T-helper 2 cell (primary cell): ENCODE measurements around the gene KIF13A.
"Not testable (repeated sequence)": the region's sequence is repeated elsewhere in the genome, so short reads cannot be mapped to it uniquely, and the experiment has no call there.

ENCODE experiments used
- DNase-seq, 5 experiments: peaks; one replicate each; pipeline versions ENCODE4 v3.0.0 to v3.0.0-alpha.2; 2012 to 2022

KIF13A gene

DNA sequence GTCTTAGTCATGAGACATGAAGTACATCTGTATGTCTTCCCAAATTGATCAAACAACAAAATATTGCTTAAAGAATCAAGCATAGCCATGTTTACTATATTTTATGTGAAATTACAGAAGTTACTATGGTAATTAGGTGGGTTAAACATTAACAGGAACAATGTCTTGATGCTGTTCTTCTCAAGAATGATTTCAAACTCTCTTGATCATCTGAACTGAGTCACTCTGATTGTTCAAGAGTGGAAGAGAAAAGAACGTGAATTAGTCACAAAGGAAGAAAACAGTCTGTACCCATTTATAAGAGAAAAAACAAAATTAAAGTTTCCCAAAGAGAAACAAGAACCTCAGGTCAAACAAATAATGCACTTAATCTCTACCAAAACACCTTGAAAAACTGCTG is 218.6 kb downstream of the KIF13A start:
- no peak for DNase-seq

DNA sequence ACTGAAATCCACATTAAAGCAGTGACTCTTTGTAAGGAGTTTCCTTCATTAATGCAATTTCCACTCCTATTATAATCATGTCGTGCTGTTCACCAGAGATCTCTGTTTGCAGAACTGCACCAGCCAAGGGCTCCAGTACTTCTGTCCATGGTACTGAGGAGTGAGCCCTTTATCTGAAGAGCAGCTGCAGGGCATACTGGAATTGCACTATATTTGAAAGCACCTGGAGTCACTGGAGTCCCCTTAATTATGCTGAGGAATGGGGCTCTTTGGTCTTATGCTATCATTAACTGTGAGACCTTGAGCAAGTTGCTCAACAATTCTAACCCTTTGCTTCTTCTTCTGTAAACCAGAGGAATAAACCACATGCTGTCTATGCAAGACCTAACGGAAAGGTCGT is 219.0 kb downstream of the KIF13A start:
- DNase-seq = peak in 1 of 5 experiments; percentile 9

DNA sequence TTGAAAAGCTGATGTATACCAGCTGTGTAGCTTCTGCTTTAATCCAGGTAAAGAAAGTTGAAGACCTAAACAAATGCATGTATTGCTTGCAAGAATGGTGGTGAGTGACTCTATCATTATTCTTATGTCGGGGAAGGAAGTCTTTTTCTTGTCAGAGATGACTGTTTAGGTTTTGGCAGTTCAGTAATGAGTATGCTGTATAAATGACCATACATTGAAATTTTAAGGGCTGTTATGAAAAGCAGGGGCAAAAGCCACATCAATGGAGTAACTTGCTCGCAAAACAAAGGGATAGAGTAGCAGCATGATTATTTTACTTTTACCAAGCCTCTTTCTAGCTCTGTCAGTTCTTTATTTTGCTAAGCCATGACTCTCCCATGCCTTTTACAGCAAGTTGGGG is 224.8 kb downstream of the KIF13A start:
- DNase-seq = peak in 1 of 5 experiments; percentile 36

DNA sequence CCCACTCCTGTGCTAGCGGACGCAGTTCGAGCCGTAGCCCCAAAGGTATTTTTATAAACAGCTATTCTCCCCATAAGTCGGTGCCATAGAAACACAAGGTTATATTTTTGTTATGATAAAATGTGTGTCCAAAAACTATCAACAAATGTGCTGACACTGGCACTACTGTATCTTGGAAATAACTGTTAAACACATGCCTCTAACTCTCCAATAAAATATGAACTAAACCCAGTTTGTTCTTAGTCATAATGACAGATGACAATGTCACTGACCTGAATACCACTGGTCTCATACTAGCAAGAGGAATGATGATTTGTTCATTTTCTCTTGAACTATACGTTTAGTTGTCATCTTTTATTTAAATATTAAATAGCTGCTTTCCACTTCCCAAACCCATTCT is 229.3 kb downstream of the KIF13A start:
- DNase-seq = no peak

DNA sequence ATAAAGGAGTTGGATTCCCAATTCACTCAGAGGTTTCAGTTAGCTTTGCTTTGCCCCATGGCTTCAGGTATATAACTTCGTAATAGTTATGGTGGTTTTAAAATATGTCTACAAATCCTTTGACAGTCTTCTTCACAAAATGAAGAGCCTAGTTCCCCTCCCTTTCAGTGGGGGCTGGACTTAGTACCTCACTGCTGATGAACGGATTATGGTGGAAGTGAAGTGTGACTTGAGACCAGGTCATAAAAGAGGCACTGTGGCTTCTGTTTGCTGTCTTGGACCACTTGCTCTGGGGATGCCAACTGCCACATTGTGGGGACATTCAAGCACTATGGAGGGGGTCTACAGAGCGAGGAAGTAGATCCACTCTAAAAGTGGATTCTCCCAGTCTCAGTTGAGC is 233.2 kb downstream of the KIF13A start:
- DNase-seq = no peak

DNA sequence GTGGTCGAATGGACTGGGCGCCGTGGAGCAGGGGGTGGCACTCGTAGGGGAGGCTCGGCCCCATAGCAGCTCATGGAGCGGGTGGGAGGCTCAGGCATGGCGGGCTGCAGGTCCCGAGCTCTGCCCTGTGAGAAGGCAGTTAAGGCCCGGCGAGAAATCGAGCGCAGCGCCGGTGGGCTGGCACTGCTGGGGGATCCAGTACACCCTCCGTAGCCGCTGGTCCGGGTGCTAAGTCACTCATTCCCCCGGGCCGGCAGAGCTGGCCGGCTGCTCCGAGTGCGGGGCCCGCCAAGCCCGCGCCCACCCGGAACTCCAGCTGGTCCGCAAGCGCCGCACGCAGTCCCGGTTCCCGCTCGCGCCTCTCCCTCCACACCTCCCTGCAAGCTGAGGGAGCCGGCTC is 242.1 kb downstream of the KIF13A start:
- not testable (repeated sequence) for DNase-seq

DNA sequence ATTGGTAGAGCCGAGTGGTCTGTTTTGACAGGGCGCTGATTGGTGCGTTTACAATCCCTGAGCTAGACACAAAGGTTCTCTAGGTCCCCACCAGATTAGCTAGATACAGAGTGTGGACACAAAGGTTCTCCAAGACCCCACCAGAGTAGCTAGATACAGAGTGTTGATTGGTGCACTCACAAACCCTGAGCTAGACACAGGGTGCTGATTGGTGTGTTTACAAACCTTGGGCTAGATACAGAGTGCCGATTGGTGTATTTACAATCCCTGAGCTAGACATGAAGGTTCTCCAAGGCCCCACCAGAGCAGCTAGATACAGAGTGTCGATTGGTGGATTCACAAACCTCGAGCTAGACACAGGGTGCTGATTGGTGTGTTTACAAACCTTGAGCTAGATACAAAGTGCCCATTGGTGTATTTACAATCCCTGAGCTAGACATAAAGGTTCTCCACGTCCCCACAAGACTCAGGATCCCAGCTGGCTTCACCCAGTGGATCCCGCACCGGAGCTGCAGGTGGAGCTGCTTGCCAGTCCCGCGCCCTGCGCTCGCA is 242.6 kb downstream of the KIF13A start:
- not testable (repeated sequence) for DNase-seq

DNA sequence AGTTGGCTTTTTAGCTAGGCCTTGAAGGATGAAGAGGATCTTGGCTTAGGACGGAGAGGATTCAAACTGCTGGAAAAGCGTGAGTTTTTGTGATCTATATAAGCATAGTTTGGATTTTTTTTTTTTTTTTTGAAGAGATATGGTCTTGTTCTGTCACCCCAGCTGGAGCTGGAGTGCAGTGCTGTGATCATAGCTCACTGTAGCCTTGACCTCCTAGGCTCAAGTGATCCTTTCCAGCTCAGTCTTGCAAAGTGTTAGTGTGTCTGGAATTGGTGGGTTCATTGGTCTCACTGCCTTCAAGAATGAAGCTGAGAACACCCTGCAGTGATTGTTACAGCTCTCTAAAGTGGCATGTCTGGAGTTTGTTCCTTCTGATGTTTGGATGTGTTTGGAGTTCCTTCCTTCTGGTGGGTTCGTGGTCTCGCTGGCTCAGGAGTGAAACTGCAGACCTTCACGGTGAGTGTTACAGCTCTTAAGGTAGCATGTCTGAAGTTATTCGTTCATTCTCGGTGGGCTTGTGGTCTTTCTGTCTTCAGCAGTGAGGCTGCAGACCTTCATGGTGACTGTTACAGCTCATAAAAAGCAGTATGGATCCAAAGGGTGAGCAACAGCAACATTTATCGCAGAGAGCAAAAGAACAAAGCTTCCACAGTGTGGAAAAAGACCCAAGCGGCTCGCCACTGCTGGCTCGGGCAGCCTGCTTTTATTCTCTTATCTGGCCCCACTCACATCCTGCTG is 243.2 kb downstream of the KIF13A start:
- DNase-seq = no peak

DNA sequence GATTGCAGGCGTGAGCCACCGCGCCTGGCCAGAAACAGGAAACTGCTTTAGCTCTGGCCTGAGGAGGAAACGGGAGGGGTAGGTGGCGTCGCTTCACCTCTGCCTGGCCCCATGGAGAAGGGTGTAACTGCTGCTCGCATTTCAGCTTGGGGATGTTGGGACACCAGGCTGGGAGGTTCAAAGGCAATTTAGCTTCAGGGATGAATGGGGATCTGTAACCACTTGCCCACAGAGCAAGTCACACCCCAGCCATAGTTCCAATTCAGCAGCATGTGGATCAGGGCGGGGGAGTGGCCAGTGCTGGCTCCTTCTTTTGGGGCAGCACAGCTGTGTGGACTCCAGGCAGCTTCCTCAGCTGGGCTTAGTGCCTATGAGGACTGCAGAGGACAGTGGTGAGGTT is 245.9 kb downstream of the KIF13A start:
- DNase-seq = no peak

DNA sequence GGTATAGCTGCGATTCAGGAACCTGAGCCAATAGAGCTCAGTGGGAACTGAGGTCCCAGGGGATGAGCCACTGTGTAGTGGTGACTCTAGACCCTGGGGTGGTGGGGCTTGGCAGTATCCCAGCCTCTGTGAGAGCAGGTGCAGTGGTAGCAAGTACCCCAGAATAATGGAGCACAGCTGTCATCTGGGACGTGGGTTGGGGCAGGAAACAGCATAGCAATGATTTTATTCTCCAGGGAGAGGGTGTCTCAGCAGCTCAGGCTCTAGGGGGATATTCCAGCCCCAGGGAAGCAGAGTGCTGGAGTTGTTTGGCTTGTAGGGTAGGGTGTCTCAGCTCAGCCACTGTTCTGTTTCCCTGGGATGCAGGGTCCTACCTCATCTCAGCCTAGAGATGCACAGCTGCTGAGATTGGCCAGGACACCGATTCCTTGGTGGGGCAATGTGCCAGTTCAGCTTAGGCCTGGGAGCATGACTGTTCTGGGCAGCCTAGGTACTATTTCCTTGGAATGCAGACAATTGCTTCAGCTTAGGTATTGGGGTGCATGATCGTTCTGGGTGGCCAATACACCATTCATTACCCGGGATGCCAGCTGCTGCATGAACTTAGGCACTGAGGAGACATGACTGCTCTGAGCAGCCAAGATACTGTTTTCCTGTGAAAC is 246.7 kb downstream of the KIF13A start:
- DNase-seq = no peak

DNA sequence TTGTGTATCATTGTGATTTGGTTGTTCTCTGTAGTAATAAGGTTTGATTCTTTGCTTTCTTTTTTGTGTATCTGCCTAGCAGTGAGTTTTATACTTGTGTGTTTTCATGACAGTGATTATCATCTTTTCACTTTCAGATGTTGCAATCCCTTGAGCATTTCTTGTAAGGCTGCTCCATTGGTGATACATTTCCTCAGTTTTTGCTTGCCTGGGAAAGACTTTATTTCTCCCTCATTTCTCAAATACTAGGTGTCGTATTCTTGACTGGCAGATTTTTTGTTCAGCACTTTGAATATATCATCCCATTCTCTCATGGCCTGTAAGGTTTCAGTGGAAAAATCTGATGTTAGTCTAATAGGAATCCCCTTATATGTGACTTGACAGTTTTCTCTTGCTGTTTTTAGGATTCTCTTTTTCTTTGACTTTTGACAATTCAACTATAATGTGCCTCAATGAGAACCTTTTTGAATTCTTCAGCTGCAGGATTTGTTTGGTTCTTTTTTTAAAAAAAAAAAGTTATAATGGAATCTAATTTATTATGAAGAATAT is 249.7 kb downstream of the KIF13A start:
- DNase-seq = no peak

DNA sequence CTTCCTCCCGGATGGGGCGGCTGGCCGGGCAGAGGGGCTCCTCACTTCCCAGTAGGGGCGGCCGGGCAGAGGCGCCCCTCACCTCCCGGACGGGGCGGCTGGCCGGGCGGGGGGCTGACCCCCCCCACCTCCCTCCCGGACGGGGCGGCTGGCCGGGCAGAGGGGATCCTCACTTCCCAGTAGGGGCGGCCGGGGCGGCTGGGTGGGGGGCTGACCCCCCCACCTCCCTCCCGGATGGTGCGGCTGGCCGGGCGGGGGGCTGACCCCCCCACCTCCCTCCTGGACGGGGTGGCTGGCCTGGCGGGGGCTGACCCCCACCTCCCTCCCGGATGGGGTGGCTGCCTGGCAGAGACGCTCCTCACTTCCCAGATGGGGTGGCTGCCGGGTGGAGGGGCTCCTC is 252.1 kb downstream of the KIF13A start:
- DNase-seq = not testable (repeated sequence)

DNA sequence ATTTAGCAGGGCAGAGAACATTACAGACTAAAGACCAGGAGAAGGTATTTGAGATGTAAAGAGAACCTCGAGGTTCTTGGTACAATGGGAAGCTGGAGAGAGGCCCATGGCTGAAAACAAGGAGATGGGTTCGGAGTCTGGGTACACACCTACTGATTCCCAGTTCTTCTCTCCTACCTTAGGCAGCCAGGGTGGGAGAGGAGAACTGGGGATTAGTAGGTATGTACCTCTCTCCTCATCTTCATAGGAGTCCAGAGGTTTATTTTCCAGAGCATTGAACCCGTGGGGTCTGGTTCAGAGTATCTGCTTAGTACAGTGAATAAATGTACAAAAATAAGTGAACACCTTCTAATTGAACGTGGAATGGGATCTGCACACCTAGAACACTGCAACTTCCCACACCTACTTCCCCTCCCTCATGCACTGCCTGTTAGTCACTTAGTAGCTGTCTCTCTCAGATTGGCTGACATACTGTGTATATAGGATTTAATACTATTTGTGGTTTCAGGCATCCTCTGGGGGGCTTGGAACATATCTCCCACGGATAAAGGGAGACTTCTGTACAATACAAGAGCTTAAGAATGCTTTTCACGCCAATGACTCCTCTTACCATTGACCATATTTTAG is 257.2 kb downstream of the KIF13A start:
- DNase-seq = no peak

DNA sequence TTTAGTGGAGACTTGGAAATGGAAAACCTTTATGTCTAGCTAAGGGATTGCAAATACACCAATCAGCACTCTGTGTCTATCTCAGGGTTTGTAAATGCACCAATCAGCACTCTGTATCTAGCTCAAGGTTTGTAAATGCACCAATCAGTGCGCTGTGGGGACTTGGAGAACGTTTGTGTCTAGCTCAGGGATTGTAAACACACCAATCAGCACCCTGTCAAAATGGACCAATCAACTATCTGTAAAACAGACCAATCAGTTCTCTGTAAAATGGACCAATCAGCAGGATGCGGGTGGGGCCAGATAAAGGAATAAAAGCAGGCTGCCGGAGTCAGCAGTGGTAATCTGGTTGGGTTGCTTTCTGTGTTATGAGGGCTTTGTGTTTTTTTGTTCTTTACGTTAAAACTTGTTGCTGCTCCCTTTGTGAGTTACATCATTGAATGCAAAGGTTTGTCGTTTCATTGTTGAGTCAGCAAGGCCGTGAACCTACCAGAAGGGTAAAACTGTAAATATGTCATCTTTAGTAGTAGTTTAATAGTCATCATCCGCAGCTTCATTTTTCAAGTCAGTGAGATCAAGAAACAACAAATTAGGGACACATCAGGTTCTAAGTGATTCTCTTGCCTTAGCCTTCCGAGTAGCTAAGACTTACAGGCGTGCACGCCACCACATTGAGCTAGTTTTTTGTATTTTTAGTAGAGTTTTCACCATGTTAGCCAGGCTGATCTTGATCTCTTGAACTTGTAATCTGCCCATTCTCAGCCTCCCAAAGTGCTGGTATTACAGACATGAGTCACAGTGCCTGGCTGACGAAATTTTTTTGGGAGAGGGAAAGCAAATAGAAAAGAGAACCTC is 258.0 kb downstream of the KIF13A start:
- no peak for DNase-seq

DNA sequence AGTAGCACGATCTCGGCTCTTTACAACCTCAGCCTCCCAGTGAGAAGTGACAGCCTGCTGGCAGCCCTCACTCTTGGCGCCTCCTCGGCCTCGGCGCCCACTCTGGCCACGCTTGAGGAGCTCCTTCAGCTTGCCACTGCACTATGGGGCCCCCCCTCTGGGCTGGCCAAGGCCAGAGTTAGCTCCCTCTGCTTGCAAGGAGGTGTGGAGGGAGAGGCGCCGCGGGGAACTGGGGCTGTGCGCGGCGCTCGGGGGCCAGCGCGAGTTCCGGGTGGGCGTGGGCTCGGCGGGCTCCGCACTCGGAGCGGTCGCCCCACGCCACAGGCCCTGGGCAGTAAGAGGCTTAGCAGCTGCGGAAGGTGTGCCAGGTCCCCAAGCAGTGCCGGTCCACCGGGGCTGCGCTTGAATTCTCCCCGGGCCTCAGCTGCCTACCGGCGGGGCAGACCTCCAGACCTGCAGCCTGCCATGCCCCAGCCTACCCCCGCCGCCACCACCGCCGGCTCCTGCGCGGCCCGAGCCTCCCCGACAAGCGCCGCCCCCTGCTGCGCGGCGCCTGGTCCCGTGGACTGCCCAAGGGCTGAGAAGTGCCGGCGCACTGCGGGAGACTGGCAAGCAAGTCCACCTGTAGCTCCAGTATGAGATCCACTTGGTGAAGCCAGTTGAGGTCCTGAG is 258.7 kb downstream of the KIF13A start:
- no peak for DNase-seq

DNA sequence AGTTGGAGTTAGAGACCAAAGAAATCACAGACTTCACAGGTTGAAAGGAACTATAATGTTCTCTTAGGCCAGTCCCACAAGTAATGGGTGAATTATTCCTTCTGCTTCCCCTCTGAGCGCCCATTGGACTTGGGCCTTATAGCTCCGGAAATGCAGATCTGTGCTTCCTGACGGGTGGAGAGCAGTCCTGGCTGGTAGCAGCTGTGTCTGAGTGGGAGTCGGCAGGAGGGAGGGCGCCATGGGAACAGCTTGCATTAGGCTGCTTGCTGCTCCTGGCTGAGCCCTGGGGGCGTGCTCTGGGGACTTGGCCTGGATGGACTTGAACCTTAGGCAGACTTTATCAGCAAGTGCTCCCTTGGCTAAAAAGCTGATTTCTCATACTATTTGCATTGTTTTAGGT is 262.4 kb downstream of the KIF13A start:
- DNase-seq = no peak

DNA sequence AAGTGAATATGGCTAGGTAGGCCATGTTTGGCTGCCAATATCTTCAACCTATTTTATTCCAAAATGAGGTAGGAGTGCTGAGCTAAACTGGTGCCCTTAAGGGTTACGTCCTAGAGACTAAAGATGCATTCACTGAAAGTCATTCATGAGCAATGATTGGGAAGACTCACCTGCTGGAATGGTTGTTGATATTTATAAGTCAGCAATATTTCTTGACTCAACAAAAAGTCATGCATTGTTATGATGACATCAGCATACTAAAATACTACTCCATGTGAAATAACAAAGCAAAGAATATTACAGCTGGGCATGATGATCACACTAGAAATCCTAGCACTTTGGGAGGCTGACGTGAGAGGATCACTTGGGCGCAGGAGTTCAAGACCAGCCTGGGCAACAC is 263.1 kb downstream of the KIF13A start:
- DNase-seq = no peak

DNA sequence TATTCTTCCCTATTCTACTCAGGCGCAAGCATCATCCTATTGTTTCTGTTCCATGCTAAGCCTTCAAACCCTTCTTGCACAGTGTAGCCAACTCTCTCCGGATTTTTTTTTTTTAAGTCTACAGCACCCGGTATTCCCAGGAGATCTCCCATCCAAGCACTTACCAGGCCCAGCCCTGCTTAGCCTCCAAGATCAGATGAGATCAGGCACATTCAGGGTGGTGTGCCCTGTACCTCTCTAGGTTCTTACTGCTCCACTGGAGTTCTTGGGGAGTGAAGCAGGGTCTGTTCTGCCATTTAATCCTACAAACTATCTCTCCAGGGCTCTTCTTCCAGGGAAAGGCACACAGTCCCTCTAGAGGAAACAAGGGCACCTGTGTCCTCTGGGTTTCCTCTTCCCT is 265.8 kb downstream of the KIF13A start:
- DNase-seq = no peak

DNA sequence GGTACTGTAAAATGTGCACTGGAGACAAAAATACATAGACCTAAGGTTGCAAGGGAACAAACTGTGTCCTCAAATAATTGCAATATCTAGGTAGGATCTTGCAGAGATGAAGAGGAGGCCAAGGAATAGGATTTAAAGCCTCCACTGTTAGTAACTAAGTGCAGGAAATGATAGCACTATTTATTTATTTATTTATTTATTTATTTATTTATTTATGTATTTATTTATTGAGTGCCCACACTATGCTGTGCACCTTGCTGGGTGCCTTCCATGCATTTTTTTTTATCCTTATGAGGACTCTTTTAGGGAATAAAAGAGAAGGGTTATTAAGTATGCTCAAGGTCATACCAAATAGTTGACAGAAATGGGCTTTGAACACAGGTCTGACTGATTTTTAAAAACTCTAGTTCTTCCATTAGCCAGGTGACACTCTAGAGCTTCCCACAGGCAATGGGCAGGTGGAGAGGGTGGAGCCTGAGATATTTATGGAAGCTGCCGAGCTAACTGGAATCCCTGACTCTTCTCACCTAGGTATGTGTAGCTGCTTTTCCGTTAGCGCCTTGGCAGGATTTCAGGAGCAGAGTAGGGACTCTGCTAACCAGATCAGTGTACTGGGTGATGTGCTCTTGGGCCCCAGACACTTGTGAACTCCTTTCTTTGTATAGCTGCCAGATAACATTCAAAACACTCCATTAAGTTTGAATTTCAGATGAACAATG is 268.0 kb downstream of the KIF13A start:
- no peak for DNase-seq

DNA sequence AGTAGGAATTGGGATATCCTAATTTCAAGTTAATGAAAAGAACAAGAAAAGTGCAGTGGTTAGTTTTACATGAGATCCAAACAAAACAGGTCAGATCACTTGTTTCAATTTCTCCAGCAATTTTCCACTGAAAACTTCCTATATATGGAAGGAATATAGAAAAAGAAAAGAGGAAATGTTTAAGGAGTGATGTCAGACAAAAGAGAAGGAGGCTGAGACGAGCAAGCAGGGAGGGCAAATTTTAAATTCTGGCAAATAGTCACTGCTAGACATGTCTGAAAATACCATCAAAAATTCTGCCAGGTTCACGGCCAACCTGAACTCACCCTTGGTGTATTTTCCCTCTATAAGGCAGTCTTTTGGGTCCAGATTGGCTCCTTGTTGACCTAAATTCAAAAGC is 271.2 kb downstream of the KIF13A start:
- no peak for DNase-seq
